KMS-11 (cell line): Measurements from ENCODE around the gene MPO.

Experiments used
- H2AFZ ChIP-seq: fragments of 200-600 bp; sonication (generic); 2 replicates; pipeline ENCODE4 v1.6.1; 2016; ENCODE audit warnings: antibody characterized with exemption, mixed run types, low read depth
- H3K27ac ChIP-seq: fragments of 200-600 bp; sonication (generic); 2 replicates; pipeline ENCODE4 v1.6.1; 2016; ENCODE audit warnings: mild to moderate bottlenecking, mixed run types
- H3K27me3 ChIP-seq: fragments of 200-600 bp; sonication (generic); 2 replicates; pipeline ENCODE4 v1.6.1; 2017; ENCODE audit warnings: mild to moderate bottlenecking, low read depth, mixed run types, moderate library complexity; ENCODE audit not compliant: insufficient read depth
- H3K36me3 ChIP-seq: fragments of 200-600 bp; sonication (generic); 2 replicates; pipeline ENCODE4 v1.6.1; 2017; ENCODE audit warnings: mild to moderate bottlenecking, mixed run types; ENCODE audit not compliant: insufficient read depth
- H3K4me1 ChIP-seq: fragments of 200-600 bp; sonication (generic); 2 replicates; pipeline ENCODE4 v1.6.1; 2016; ENCODE audit warnings: mild to moderate bottlenecking, low read depth, mixed run types; ENCODE audit not compliant: poor library complexity, severe bottlenecking
- H3K4me2 ChIP-seq: fragments of 200-600 bp; sonication (generic); 2 replicates; pipeline ENCODE4 v1.7.0; 2016; ENCODE audit warnings: mild to moderate bottlenecking, mixed run types
- H3K4me3 ChIP-seq: fragments of 200-600 bp; sonication (generic); IDR thresholded peaks from 2 replicates; pipeline ENCODE4 v1.6.1; 2017; ENCODE audit warnings: low read depth, low read length, mixed read lengths; ENCODE audit not compliant: insufficient read depth
- H3K79me2 ChIP-seq: fragments of 200-600 bp; sonication (generic); 2 replicates; pipeline ENCODE4 v1.6.1; 2016; ENCODE audit warnings: low read depth, mixed run types; ENCODE audit not compliant: insufficient read depth
- H3K9ac ChIP-seq: fragments of 200-600 bp; sonication (generic); 2 replicates; pipeline ENCODE4 v1.6.1; 2016; ENCODE audit warnings: mild to moderate bottlenecking, mixed run types
- H4K20me1 ChIP-seq: fragments of 200-600 bp; sonication (generic); 2 replicates; pipeline ENCODE4 v1.6.1; 2016; ENCODE audit warnings: mild to moderate bottlenecking, mixed run types; ENCODE audit not compliant: insufficient read depth
- CTCF ChIP-seq: fragments of 200-600 bp; sonication (generic); conservative IDR thresholded peaks from 2 replicates; pipeline ENCODE4 v1.6.1; 2017; ENCODE audit warnings: low read depth, mild to moderate bottlenecking, antibody characterized with exemption, low read length, moderate library complexity, mixed read lengths

MPO gene

GRCh38 chr17:58304750-58305486, 24.2 kb upstream of the MPO start:
- Histone ChIP-seq H3K27ac (no peak overlapping the region), H2AFZ (peak overlapping the region; percentile 43; the same call in 1 of the 2 replicates), H3K4me3 (no peak overlapping the region), H4K20me1 (no peaks in the 10 kb centered on the region), H3K36me3 (no peaks in the 10 kb centered on the region), H3K9ac (no peak overlapping the region), H3K79me2 (no peaks in the 10 kb centered on the region), H3K4me2 (no peak overlapping the region), H3K27me3 (no peaks in the 10 kb centered on the region), H3K4me1 (peaks cover 18% of the 10 kb centered on the region)
- no peak for TF ChIP-seq CTCF

- no peak overlapping the region for H3K9ac ChIP-seq
- no peak overlapping the region for H3K4me2 ChIP-seq
- no peaks in the 10 kb centered on the region for H3K27me3 ChIP-seq
- H3K4me1 ChIP-seq, result peaks cover 18% of the 10 kb centered on the region
- no peaks in the 10 kb centered on the region for H3K79me2 ChIP-seq
- no peak overlapping the region for H3K27ac ChIP-seq
- H4K20me1 ChIP-seq, result no peaks in the 10 kb centered on the region
- TF ChIP-seq CTCF, result peak; percentile 91
- H3K36me3 ChIP-seq, result no peaks in the 10 kb centered on the region
- peak overlapping the region; percentile 43; the same call in 1 of the 2 replicates for H2AFZ ChIP-seq
- no peak overlapping the region for H3K4me3 ChIP-seq
These were observed 23.4 kb upstream of the MPO start for GRCh38 chr17:58303971-58304749.

GRCh38 chr17:58302919-58303585, 22.3 kb upstream of the MPO start:
- no peak overlapping the region for H3K9ac ChIP-seq

More at GRCh38 chr17:58302919-58303585, 22.3 kb upstream of the MPO start:
- no peaks in the 10 kb centered on the region for H3K36me3 ChIP-seq
- H3K27me3 ChIP-seq, result no peaks in the 10 kb centered on the region
- H3K4me1 ChIP-seq, result peaks cover 18% of the 10 kb centered on the region
- H3K4me3 ChIP-seq, result no peak overlapping the region
- no peaks in the 10 kb centered on the region for H3K79me2 ChIP-seq
- H3K4me2 ChIP-seq, result no peak overlapping the region
- H4K20me1 ChIP-seq, result no peaks in the 10 kb centered on the region
- TF ChIP-seq CTCF, result no peak
- H2AFZ ChIP-seq, result no peak overlapping the region
- H3K27ac ChIP-seq, result no peak overlapping the region
